SH-SY5Y (cell line): ENCODE data around the gene LRRC10B.

ENCODE experiments used
- GATA2 ChIP-seq: IDR thresholded peaks from 2 replicates; pipeline ENCODE4 v1.6.1; 2011; ENCODE audit warnings: mild to moderate bottlenecking, low read depth, low read length
- GATA3 ChIP-seq: IDR thresholded peaks from 2 replicates; pipeline ENCODE4 v1.6.1; 2011; ENCODE audit warnings: low read depth, mild to moderate bottlenecking, low read length, moderate library complexity

DNA sequence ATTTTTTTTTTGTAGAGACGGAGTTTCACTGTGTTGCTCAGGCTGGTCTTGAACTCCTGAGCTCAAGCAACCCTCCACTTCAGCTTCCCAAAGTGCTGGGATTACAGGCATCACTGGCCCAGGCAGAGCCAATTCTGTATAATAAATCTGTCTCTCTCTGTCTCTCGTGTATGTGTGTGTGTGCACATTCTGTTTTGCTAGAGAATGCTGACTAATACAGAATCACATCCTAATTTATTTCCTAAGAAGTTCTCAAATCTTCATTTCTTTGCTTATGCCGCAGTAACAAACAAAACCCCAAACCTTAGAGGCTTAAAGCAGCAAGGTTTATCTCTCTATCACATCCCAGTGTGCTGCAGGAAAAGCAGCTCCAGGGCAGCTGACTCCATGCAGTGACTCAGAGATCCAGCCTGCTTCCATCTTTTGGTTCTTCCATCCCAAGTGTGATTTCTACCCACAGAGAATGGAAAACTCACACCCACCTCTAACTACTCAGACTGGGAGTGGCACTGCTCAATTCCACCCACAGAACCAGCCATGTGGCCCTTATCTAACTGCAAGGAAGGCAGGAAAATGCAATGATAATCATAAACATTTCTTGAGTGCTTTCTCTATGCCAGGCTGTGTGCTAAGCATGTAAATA lies 35.1 kb upstream of the LRRC10B start:
- no peak for TF ChIP-seq GATA2
- no peak for TF ChIP-seq GATA3
